Right lobe of liver (tissue), 6 donors: Measurements from ENCODE around the gene IGSF9B. TPM values are rescaled to one million over a fixed set of nuclear protein-coding genes. Genes with fewer than 3 reads are reported as not detected.

ENCODE experiments used
- ATAC-seq, 4 donors: fragments of 200-7000 bp; cut with Tn5 transposase; one replicate each; pipeline ENCODE4 v1.9.1; 2020; ENCODE audit warnings: mild to moderate bottlenecking in 4 of 4, moderate library complexity in 4 of 4
- DNase-seq, 3 donors: peaks; one replicate each; pipeline ENCODE4 v3.0.0-alpha.2; 2020
- H3K27ac ChIP-seq, 3 donors: fragments of 200-600 bp; one replicate each; pipeline ENCODE4 v1.8.0; 2022
- H3K27me3 ChIP-seq, 2 donors: fragments of 200-600 bp; one replicate each; pipeline ENCODE4 v1.8.0; 2022
- H3K36me3 ChIP-seq, 4 donors: fragments of 200-600 bp; sonication (generic) in 1 of 4; one replicate each; pipeline versions ENCODE4 v1.5.1 to v1.8.0; 2017 to 2022; ENCODE audit warnings: control low read depth in 1 of 4
- H3K4me1 ChIP-seq, 4 donors: fragments of 200-600 bp; sonication (generic) in 1 of 4; one replicate each; pipeline versions ENCODE4 v1.5.1 to v1.8.0; 2017 to 2022; ENCODE audit warnings: control low read depth in 1 of 4
- H3K4me3 ChIP-seq, 3 donors: fragments of 200-600 bp; one replicate each; pipeline ENCODE4 v1.8.0; 2022
- H3K9me3 ChIP-seq, 4 donors: fragments of 200-600 bp; sonication (generic) in 1 of 4; one replicate each; pipeline versions ENCODE4 v1.5.1 to v1.8.0; 2017 to 2022; ENCODE audit warnings: control low read depth in 1 of 4
- CTCF ChIP-seq, 4 donors: fragments of 200-600 bp in 3 of 4; fragments of 450-650 bp in 1 of 4; IDR thresholded peaks; one replicate each; pipeline versions ENCODE4 v1.5.1 to v1.8.0; 2016 to 2022; ENCODE audit warnings: antibody characterized with exemption in 4 of 4, mild to moderate bottlenecking in 2 of 4
- POLR2A ChIP-seq: fragments of 450-650 bp; IDR thresholded peaks from one replicate; pipeline ENCODE4 v1.6.1; 2017; ENCODE audit warnings: antibody characterized with exemption, mild to moderate bottlenecking
- WGBS: methylation state at CpG from one replicate; pipeline ENCODE4 v1.1.6; 2018; ENCODE audit warnings: low coverage, low lambda C conversion rate; ENCODE audit not compliant: insufficient coverage; ENCODE audit errors: missing lambda C conversion rate; 5-methylcytosine and 5-hydroxymethylcytosine counted together
- intact Hi-C, 2 donors: fragments of 100-400 bp; cut with DNase I; formaldehyde crosslinking; loops; one replicate each; pipeline versions ENCODE4 v1.11.2 to v1.14.1; 2022
- total RNA-seq, 6 experiments: library from RNA; depleted of rRNA in 2 of 6; stranded (reverse); fragments of >200 nt in 2 of 6; fragmentation: NEBNext Ultra II Directional in 3 of 6; extraction: Animal tissue kit (Norgen Biotek cat#: 25700) in 3 of 6; gene quantifications; one replicate each; pipeline versions ENCODE4 v1.1.0 to v1.2.4, GENCODE V29; 2016 to 2023
- donor health status: DM: no; HTN: yes; CAD: no.
- donor health status: DM: no; HTN: no; CAD: no.
- donor health status: DM: no; HTN: no; CAD: no.
- donor health status: DM: no; HTN: yes; CAD: no.
- donor health status: DM: no; HTN: yes; CAD: no.

IGSF9B gene
- total RNA-seq, 6 experiments from 2014 or later, result 0.15 to 0.23 TPM; not detected in 4

GRCh38 chr11:133945087-133945974, 11.4 kb downstream of the IGSF9B start:
- no peaks in the 10 kb centered on the region for H3K36me3 ChIP-seq
- ATAC-seq, result peak in 1 of 4 donors; percentile 55
- DNase-seq, result no peak
- H3K9me3 ChIP-seq, result no peaks in the 10 kb centered on the region
- no peak overlapping the region for H3K4me3 ChIP-seq
- no peaks in the 10 kb centered on the region for H3K27me3 ChIP-seq
- intact Hi-C loops, result no loop called here
- no peak for TF ChIP-seq CTCF (IDR thresholded peaks at IDR 0.05)
- no peak for TF ChIP-seq POLR2A
- no peaks in the 10 kb centered on the region for H3K4me1 ChIP-seq
- no peak overlapping the region for H3K27ac ChIP-seq
- WGBS, result 26% methylated on average over 8 of the region's 27 CpGs

GRCh38 chr11:133943950-133944698, 12.6 kb downstream of the IGSF9B start:
- intact Hi-C loops, result no loop called here
- Histone ChIP-seq H3K4me3 (no peak overlapping the region), H3K9me3 (no peaks in the 10 kb centered on the region), H3K36me3 (no peaks in the 10 kb centered on the region), H3K4me1 (no peaks in the 10 kb centered on the region), H3K27me3 (no peaks in the 10 kb centered on the region), H3K27ac (no peak overlapping the region)
- no peak for ATAC-seq
- no peak for TF ChIP-seq CTCF (IDR thresholded peaks at IDR 0.05)
- no peak for TF ChIP-seq POLR2A
- 69% methylated on average over 2 of the region's 12 CpGs for WGBS
- DNase-seq, result no peak

GRCh38 chr11:133942577-133942976, 14.2 kb downstream of the IGSF9B start:
- 71% methylated on average over 3 of the region's 7 CpGs for WGBS
- ATAC-seq (no peak), DNase-seq (no peak)
- Histone ChIP-seq H3K4me1 (no peaks in the 10 kb centered on the region), H3K36me3 (no peaks in the 10 kb centered on the region), H3K27ac (no peak overlapping the region), H3K4me3 (no peak overlapping the region), H3K9me3 (no peaks in the 10 kb centered on the region), H3K27me3 (no peaks in the 10 kb centered on the region)
- intact Hi-C loops, result no loop called here
- TF ChIP-seq POLR2A (no peak), CTCF (IDR thresholded peaks at IDR 0.05) (no peak)

DNA sequence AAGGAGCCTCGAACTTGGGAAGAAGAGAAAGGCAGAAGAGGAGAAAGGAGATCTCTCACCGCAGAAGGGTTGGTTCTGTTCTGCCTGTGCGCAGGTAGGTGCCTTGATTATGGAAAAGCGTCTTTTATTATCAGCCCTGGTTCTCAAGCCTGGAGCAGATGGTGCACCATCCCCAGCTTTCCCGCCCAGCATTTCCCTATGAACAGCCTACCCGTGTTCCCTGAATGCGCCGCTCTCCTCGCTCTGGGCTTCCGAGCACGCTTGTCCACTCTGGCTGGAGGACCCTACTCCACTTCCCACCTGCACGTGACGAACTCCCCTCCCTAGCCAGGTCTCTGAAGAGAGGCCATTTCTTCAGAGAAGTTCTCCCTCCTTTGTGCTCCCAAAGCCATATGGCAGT, 15.2 kb downstream of the IGSF9B start:
- ATAC-seq (no peak), DNase-seq (no peak)
- intact Hi-C loops, result no loop called here
- TF ChIP-seq POLR2A (no peak), CTCF (IDR thresholded peaks at IDR 0.05) (no peak)
- H3K27me3 ChIP-seq, result no peaks in the 10 kb centered on the region
- no peak overlapping the region for H3K4me3 ChIP-seq
- no peaks in the 10 kb centered on the region for H3K9me3 ChIP-seq
- no peak overlapping the region for H3K27ac ChIP-seq
- H3K36me3 ChIP-seq, result no peaks in the 10 kb centered on the region
- no peaks in the 10 kb centered on the region for H3K4me1 ChIP-seq
- WGBS, result 83% methylated on average over 4 of the region's 13 CpGs
